WTC11 (cell line): ENCODE results near the gene NAA20.

ENCODE experiments used
- ATF2 ChIP-seq: sonication (generic); formaldehyde crosslinking; IDR thresholded peaks from 2 replicates; pipeline ENCODE4 v1.8.1; 2022; ENCODE audit warnings: low read depth, missing genetic modification reagents, borderline replicate concordance
- ESRRA ChIP-seq: sonication (generic); formaldehyde crosslinking; IDR thresholded peaks from 2 replicates; pipeline ENCODE4 v1.8.1; 2022; ENCODE audit warnings: mild to moderate bottlenecking, missing genetic modification reagents, borderline replicate concordance
- NFYB ChIP-seq: sonication (generic); formaldehyde crosslinking; conservative IDR thresholded peaks from 2 replicates; pipeline ENCODE4 v1.8.0; 2022; ENCODE audit warnings: low read depth, missing genetic modification reagents
- TEAD1 ChIP-seq: sonication (generic); formaldehyde crosslinking; IDR thresholded peaks from 2 replicates; pipeline ENCODE4 v1.8.0; 2022; ENCODE audit warnings: mild to moderate bottlenecking, missing genetic modification reagents
- ZNF671 ChIP-seq: fragments of 250-450 bp; sonication (Bioruptor Pico); IDR thresholded peaks from 2 replicates; pipeline ENCODE4 v1.8.0; 2021; ENCODE audit warnings: mild to moderate bottlenecking
- TF ChIP-seq, protein P1 (sequence below): fragments of 200-600 bp; IDR thresholded peaks from 2 replicates; pipeline ENCODE4 v1.8.0; 2022; ENCODE audit warnings: antibody characterized with exemption

- TF ChIP-seq ATF2 (CRISPR knock-in tag) (no peak), ESRRA (CRISPR knock-in tag) (no peak), TEAD1 (CRISPR knock-in tag) (no peak), ZNF671 (CRISPR knock-in tag) (no peak), NFYB (CRISPR knock-in tag) (no peak)
- TF ChIP-seq, protein P1, sequence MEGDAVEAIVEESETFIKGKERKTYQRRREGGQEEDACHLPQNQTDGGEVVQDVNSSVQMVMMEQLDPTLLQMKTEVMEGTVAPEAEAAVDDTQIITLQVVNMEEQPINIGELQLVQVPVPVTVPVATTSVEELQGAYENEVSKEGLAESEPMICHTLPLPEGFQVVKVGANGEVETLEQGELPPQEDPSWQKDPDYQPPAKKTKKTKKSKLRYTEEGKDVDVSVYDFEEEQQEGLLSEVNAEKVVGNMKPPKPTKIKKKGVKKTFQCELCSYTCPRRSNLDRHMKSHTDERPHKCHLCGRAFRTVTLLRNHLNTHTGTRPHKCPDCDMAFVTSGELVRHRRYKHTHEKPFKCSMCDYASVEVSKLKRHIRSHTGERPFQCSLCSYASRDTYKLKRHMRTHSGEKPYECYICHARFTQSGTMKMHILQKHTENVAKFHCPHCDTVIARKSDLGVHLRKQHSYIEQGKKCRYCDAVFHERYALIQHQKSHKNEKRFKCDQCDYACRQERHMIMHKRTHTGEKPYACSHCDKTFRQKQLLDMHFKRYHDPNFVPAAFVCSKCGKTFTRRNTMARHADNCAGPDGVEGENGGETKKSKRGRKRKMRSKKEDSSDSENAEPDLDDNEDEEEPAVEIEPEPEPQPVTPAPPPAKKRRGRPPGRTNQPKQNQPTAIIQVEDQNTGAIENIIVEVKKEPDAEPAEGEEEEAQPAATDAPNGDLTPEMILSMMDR, result no peak
Observed at GRCh38 chr20:19975436-19975799, 41.7 kb upstream of the NAA20 start.
